BLaER1 (cell line): ENCODE results near the gene HCN2.
"Not testable (repeated sequence)": the region's sequence is repeated elsewhere in the genome, so short reads cannot be mapped to it uniquely, and the experiment has no call there.

Experiments
- H3K27ac ChIP-seq: shearing (Covaris generic); formaldehyde crosslinking; 2 replicates; pipeline ENCODE4 v1.8.1; 2022
- H3K27me3 ChIP-seq: shearing (Covaris generic); formaldehyde crosslinking; 2 replicates; pipeline ENCODE4 v1.8.1; 2022
- H3K36me3 ChIP-seq: shearing (Covaris generic); formaldehyde crosslinking; 2 replicates; pipeline ENCODE4 v1.8.1; 2022
- H3K4me1 ChIP-seq: shearing (Covaris generic); formaldehyde crosslinking; 2 replicates; pipeline ENCODE4 v1.8.1; 2022
- H3K4me2 ChIP-seq: shearing (Covaris generic); formaldehyde crosslinking; 2 replicates; pipeline ENCODE4 v1.8.1; 2022
- H3K4me3 ChIP-seq: shearing (Covaris generic); formaldehyde crosslinking; 2 replicates; pipeline ENCODE4 v1.8.1; 2022
- H3K9ac ChIP-seq: shearing (Covaris generic); formaldehyde crosslinking; 2 replicates; pipeline ENCODE4 v1.8.1; 2022
- H3K9me3 ChIP-seq: shearing (Covaris generic); formaldehyde crosslinking; 2 replicates; pipeline ENCODE4 v1.8.1; 2022
- H4K20me1 ChIP-seq: shearing (Covaris generic); formaldehyde crosslinking; 2 replicates; pipeline ENCODE4 v1.8.1; 2022
- Cebpa-rat ChIP-seq: shearing (Covaris generic); IDR thresholded peaks from 2 replicates; pipeline ENCODE4 v1.8.1; 2022

HCN2 gene

GRCh38 chr19:619286-620002, 29.8 kb downstream of the HCN2 start:
- Histone ChIP-seq H3K9ac (no peak overlapping the region), H4K20me1 (0 out of 2 replicates have a peak, but pooled peaks cover 13% of the 10 kb centered on the region), H3K9me3 (no peaks in the 10 kb centered on the region), H3K27ac (no peak overlapping the region), H3K36me3 (peaks cover 76% of the 10 kb centered on the region), H3K27me3 (no peaks in the 10 kb centered on the region), H3K4me3 (no peak overlapping the region), H3K4me1 (peaks cover 34% of the 10 kb centered on the region), H3K4me2 (no peak overlapping the region)
- TF ChIP-seq Cebpa-rat = no peak

- no peak for TF ChIP-seq Cebpa-rat
- H3K4me2 ChIP-seq = no peak overlapping the region
Measured at GRCh38 chr19:620166-620862, 30.6 kb downstream of the HCN2 start.

GRCh38 chr19:621191-621590, 31.5 kb downstream of the HCN2 start:
- H3K27me3 ChIP-seq, H3K9ac ChIP-seq, H3K4me3 ChIP-seq, H3K27ac ChIP-seq, H3K4me2 ChIP-seq, H3K9me3 ChIP-seq: not testable (repeated sequence)
- peaks cover 25% of the 10 kb centered on the region for H4K20me1 ChIP-seq
- peaks cover 46% of the 10 kb centered on the region for H3K4me1 ChIP-seq
- H3K36me3 ChIP-seq = peaks cover 82% of the 10 kb centered on the region

More at GRCh38 chr19:620166-620862, 30.6 kb downstream of the HCN2 start:
- H4K20me1 ChIP-seq = peaks cover 21% of the 10 kb centered on the region; the same call in 1 of the 2 replicates
- H3K4me3 ChIP-seq = no peak overlapping the region
- no peak overlapping the region for H3K27ac ChIP-seq
- H3K9ac ChIP-seq = no peak overlapping the region
- H3K9me3 ChIP-seq = no peaks in the 10 kb centered on the region
- no peaks in the 10 kb centered on the region for H3K27me3 ChIP-seq
- peaks cover 77% of the 10 kb centered on the region for H3K36me3 ChIP-seq
- H3K4me1 ChIP-seq = peaks cover 42% of the 10 kb centered on the region

- TF ChIP-seq Cebpa-rat = no peak
- Histone ChIP-seq H4K20me1 (peaks cover 25% of the 10 kb centered on the region), H3K9ac (no peak overlapping the region), H3K4me1 (peaks cover 47% of the 10 kb centered on the region), H3K4me3 (no peak overlapping the region), H3K36me3 (peaks cover 84% of the 10 kb centered on the region), H3K9me3 (no peaks in the 10 kb centered on the region), H3K27me3 (no peaks in the 10 kb centered on the region), H3K27ac (peak overlapping the region; percentile 30; the same call in 1 of the 2 replicates), H3K4me2 (peak overlapping the region; percentile 89; the same call in 1 of the 2 replicates)
Measured at GRCh38 chr19:621819-622218, 32.1 kb downstream of the HCN2 start.

GRCh38 chr19:622666-623065, 33.0 kb downstream of the HCN2 start:
- H4K20me1 ChIP-seq = peaks cover 31% of the 10 kb centered on the region
- peak overlapping the region; percentile 67 for H3K9ac ChIP-seq
- no peak overlapping the region for H3K4me3 ChIP-seq
- H3K36me3 ChIP-seq = peaks cover 82% of the 10 kb centered on the region
- peaks cover 47% of the 10 kb centered on the region for H3K4me1 ChIP-seq
- no peaks in the 10 kb centered on the region for H3K9me3 ChIP-seq
- peak overlapping the region; percentile 79 for H3K27ac ChIP-seq
- peak overlapping the region; percentile 89 for H3K4me2 ChIP-seq
- TF ChIP-seq Cebpa-rat = no peak
- H3K27me3 ChIP-seq = no peaks in the 10 kb centered on the region

GRCh38 chr19:623175-623916, 33.7 kb downstream of the HCN2 start:
- H3K4me1 ChIP-seq = peaks cover 47% of the 10 kb centered on the region
- H3K27me3 ChIP-seq = no peaks in the 10 kb centered on the region
- no peak for TF ChIP-seq Cebpa-rat
- H3K36me3 ChIP-seq = peaks cover 84% of the 10 kb centered on the region
- H3K4me2 ChIP-seq = peak overlapping the region; percentile 89
- H3K27ac ChIP-seq = peak overlapping the region; percentile 79
- H4K20me1 ChIP-seq = peaks cover 33% of the 10 kb centered on the region
- H3K4me3 ChIP-seq = peak overlapping the region; percentile 41
- no peaks in the 10 kb centered on the region for H3K9me3 ChIP-seq
- peak overlapping the region; percentile 67 for H3K9ac ChIP-seq

GRCh38 chr19:623974-624373, 34.3 kb downstream of the HCN2 start:
- H3K9ac ChIP-seq = peak overlapping the region; percentile 67
- H3K4me3 ChIP-seq = peak overlapping the region; percentile 41
- peak overlapping the region; percentile 79 for H3K27ac ChIP-seq
- no peaks in the 10 kb centered on the region for H3K27me3 ChIP-seq
- H3K4me2 ChIP-seq = peak overlapping the region; percentile 89
- peaks cover 40% of the 10 kb centered on the region for H4K20me1 ChIP-seq
- TF ChIP-seq Cebpa-rat = no peak
- peaks cover 48% of the 10 kb centered on the region for H3K4me1 ChIP-seq
- peaks cover 84% of the 10 kb centered on the region for H3K36me3 ChIP-seq
- no peaks in the 10 kb centered on the region for H3K9me3 ChIP-seq

GRCh38 chr19:624433-625109, 34.9 kb downstream of the HCN2 start:
- Histone ChIP-seq H3K27ac (peak overlapping the region; percentile 79), H3K4me2 (peak overlapping the region; percentile 89), H3K4me1 (peaks cover 54% of the 10 kb centered on the region), H3K36me3 (peaks cover 84% of the 10 kb centered on the region), H3K27me3 (no peaks in the 10 kb centered on the region), H3K4me3 (peak overlapping the region; percentile 41), H3K9ac (peak overlapping the region; percentile 67), H3K9me3 (no peaks in the 10 kb centered on the region), H4K20me1 (peaks cover 46% of the 10 kb centered on the region)
- TF ChIP-seq Cebpa-rat = no peak

- H3K27ac ChIP-seq = peak overlapping the region; percentile 79
- no peaks in the 10 kb centered on the region for H3K9me3 ChIP-seq
- peaks cover 61% of the 10 kb centered on the region for H3K4me1 ChIP-seq
- peak overlapping the region; percentile 67; the same call in 1 of the 2 replicates for H3K9ac ChIP-seq
- peaks cover 84% of the 10 kb centered on the region for H3K36me3 ChIP-seq
- H3K27me3 ChIP-seq = no peaks in the 10 kb centered on the region
- TF ChIP-seq Cebpa-rat = no peak
- peak overlapping the region; percentile 41; the same call in 1 of the 2 replicates for H3K4me3 ChIP-seq
- H3K4me2 ChIP-seq = peak overlapping the region; percentile 89
- peaks cover 52% of the 10 kb centered on the region for H4K20me1 ChIP-seq
Measured at GRCh38 chr19:625257-625656, 35.6 kb downstream of the HCN2 start.

- not testable (repeated sequence) for H3K27ac ChIP-seq, H3K4me2 ChIP-seq, H3K27me3 ChIP-seq, H3K4me3 ChIP-seq, H3K9me3 ChIP-seq, H3K9ac ChIP-seq
- Histone ChIP-seq H4K20me1 (peaks cover 66% of the 10 kb centered on the region), H3K36me3 (peaks cover 87% of the 10 kb centered on the region), H3K4me1 (peaks cover 74% of the 10 kb centered on the region)
Measured at GRCh38 chr19:626566-626965, 36.9 kb downstream of the HCN2 start.
